Astrocyte (in vitro differentiated cells and primary cell): ENCODE results near the gene SCN8A. TPM values are rescaled to one million over a fixed set of nuclear protein-coding genes. Genes with fewer than 3 reads are reported as not detected.

Source experiments
- DNase-seq: peaks from one replicate; pipeline ENCODE4 v3.0.0-alpha.2; 2010; ENCODE audit warnings: low read depth
- FAIRE-seq: peaks from 2 replicates; lab custom pipeline; 2011; peaks lifted over from hg19 to GRCh38; lab: Jason Lieb, UNC
- H2AFZ ChIP-seq: 2 replicates; pipeline ENCODE4 v1.6.0; 2012; ENCODE audit warnings: low read depth, low read length, inconsistent platforms
- H3K27ac ChIP-seq: 2 replicates; pipeline ENCODE4 v1.5.1; 2011; ENCODE audit warnings: low read depth, low read length, inconsistent platforms
- H3K27me3 ChIP-seq: 2 replicates; pipeline ENCODE4 v1.6.0; 2011; ENCODE audit warnings: low read length, inconsistent platforms; ENCODE audit not compliant: insufficient read depth
- H3K36me3 ChIP-seq: 2 replicates; pipeline ENCODE4 v1.5.1; 2011; ENCODE audit warnings: low read length, inconsistent platforms; ENCODE audit not compliant: insufficient read depth
- H3K4me1 ChIP-seq: 2 replicates; pipeline ENCODE4 v1.5.1; 2011; ENCODE audit warnings: low read length, inconsistent platforms; ENCODE audit not compliant: insufficient read depth
- H3K4me2 ChIP-seq: 2 replicates; pipeline ENCODE4 v1.6.0; 2012; ENCODE audit warnings: low read length, inconsistent platforms
- H3K4me3 ChIP-seq: 2 replicates; pipeline ENCODE4 v1.5.1; 2011; ENCODE audit warnings: low read depth, mild to moderate bottlenecking, low read length, inconsistent platforms; ENCODE audit not compliant: insufficient read depth
- H3K79me2 ChIP-seq: 2 replicates; pipeline ENCODE4 v1.6.0; 2012; ENCODE audit warnings: mild to moderate bottlenecking, low read length, inconsistent platforms; ENCODE audit not compliant: insufficient read depth
- H3K9ac ChIP-seq: 2 replicates; pipeline ENCODE4 v1.6.0; 2012; ENCODE audit warnings: mild to moderate bottlenecking, low read length, inconsistent platforms
- H3K9me3 ChIP-seq: 2 replicates; pipeline ENCODE4 v1.5.1; 2012; ENCODE audit warnings: low read depth, mild to moderate bottlenecking, low read length, inconsistent platforms; ENCODE audit not compliant: insufficient read depth
- H4K20me1 ChIP-seq: 2 replicates; pipeline ENCODE4 v1.6.0; 2012; ENCODE audit warnings: low read length, inconsistent platforms; ENCODE audit not compliant: insufficient read depth
- H3K27ac Mint-ChIP-seq: one replicate; pipeline ENCODE4 v1.8.0; 2021; ENCODE audit warnings: mild to moderate bottlenecking, mixed read lengths; ENCODE audit not compliant: unreplicated experiment
- H3K27me3 Mint-ChIP-seq: one replicate; pipeline ENCODE4 v1.8.0; 2021; ENCODE audit warnings: low read depth, mixed read lengths; ENCODE audit not compliant: unreplicated experiment
- H3K36me3 Mint-ChIP-seq: one replicate; pipeline ENCODE4 v1.8.0; 2021; ENCODE audit warnings: low read depth, mixed read lengths; ENCODE audit not compliant: unreplicated experiment
- H3K4me1 Mint-ChIP-seq: one replicate; pipeline ENCODE4 v1.8.0; 2021; ENCODE audit warnings: low read depth, mixed read lengths; ENCODE audit not compliant: unreplicated experiment
- H3K4me3 Mint-ChIP-seq: one replicate; pipeline ENCODE4 v1.8.0; 2021; ENCODE audit warnings: mild to moderate bottlenecking, moderate library complexity, mixed read lengths; ENCODE audit not compliant: unreplicated experiment
- H3K9me3 Mint-ChIP-seq: one replicate; pipeline ENCODE4 v1.8.0; 2021; ENCODE audit warnings: mild to moderate bottlenecking, mixed read lengths; ENCODE audit not compliant: unreplicated experiment
- EZH2 ChIP-seq: IDR thresholded peaks from 2 replicates; pipeline ENCODE4 v1.6.1; 2012; ENCODE audit warnings: mild to moderate bottlenecking, low read length, inconsistent platforms; ENCODE audit not compliant: insufficient read depth
- total RNA-seq: library from RNA; stranded (reverse); gene quantifications from 2 replicates; pipeline ENCODE4 v1.2.1, GENCODE V29; 2021
- TF ChIP-seq, protein P1 (sequence below): IDR thresholded peaks from 2 replicates; pipeline ENCODE4 v1.5.1; 2011; ENCODE audit warnings: low read depth, mild to moderate bottlenecking, inconsistent platforms, low read length, moderate library complexity; ENCODE audit not compliant: insufficient read depth

SCN8A gene
- total RNA-seq, 1 donor from 2014 or later = 6.5 TPM

DNA sequence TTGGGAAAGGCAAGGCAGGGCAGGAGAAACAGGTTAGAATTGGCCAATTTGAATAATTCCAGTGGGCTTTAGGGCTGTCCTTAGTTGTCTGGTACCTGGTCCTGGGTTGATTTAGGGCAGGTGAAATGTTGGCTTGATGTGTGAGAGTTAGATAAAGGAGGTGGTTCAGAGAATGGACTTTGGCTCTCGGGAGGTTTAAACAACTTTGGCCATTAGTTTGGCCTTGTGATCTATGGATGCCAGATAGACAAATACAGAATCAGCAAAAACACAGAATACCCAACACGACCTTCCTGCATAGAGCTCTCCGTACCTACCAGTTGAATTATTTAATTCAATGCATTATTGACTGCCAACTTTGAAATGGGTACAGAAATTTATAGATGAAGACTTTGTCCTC is 35.1 kb downstream of the SCN8A start:
- DNase-seq (no peak), FAIRE-seq (no peak)

DNA sequence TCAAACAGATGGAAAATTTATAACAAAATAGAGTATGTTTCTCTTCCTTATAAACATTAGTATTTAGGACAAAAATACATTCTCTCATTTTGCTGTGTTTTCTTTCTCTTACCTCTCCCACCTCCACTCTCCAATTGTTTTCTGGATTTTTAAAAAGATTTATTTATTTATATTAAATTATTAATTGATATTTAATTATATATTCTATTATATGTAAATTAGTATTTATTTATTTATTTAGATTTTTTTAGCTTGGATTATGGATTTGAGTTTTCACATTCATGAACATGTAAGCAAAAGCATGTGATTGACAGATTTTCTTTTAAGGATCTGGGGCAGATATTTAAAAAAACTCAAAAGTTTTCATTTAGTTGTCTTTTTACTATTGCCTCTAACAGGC is 35.6 kb downstream of the SCN8A start:
- Mint-ChIP-seq H3K4me3 (no peak overlapping the region), H3K27ac (no peak overlapping the region), H3K36me3 (no peaks in the 10 kb centered on the region), H3K4me1 (peaks cover 15% of the 10 kb centered on the region), H3K9me3 (peaks cover 2% of the 10 kb centered on the region), H3K27me3 (no peaks in the 10 kb centered on the region)
- H3K27me3 ChIP-seq = no peaks in the 10 kb centered on the region
- H2AFZ ChIP-seq = no peak overlapping the region
- H3K9ac ChIP-seq = no peak overlapping the region
- no peak overlapping the region for H3K27ac ChIP-seq
- H3K79me2 ChIP-seq = peaks cover 35% of the 10 kb centered on the region
- no peak for FAIRE-seq
- no peak overlapping the region for H3K4me3 ChIP-seq
- no peak overlapping the region for H3K4me2 ChIP-seq
- DNase-seq = no peak
- peaks cover 19% of the 10 kb centered on the region for H3K4me1 ChIP-seq
- H4K20me1 ChIP-seq = peaks cover 26% of the 10 kb centered on the region
- H3K36me3 ChIP-seq = no peaks in the 10 kb centered on the region
- TF ChIP-seq, protein P1, sequence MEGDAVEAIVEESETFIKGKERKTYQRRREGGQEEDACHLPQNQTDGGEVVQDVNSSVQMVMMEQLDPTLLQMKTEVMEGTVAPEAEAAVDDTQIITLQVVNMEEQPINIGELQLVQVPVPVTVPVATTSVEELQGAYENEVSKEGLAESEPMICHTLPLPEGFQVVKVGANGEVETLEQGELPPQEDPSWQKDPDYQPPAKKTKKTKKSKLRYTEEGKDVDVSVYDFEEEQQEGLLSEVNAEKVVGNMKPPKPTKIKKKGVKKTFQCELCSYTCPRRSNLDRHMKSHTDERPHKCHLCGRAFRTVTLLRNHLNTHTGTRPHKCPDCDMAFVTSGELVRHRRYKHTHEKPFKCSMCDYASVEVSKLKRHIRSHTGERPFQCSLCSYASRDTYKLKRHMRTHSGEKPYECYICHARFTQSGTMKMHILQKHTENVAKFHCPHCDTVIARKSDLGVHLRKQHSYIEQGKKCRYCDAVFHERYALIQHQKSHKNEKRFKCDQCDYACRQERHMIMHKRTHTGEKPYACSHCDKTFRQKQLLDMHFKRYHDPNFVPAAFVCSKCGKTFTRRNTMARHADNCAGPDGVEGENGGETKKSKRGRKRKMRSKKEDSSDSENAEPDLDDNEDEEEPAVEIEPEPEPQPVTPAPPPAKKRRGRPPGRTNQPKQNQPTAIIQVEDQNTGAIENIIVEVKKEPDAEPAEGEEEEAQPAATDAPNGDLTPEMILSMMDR = no peak
- TF ChIP-seq EZH2 = no peak
- no peaks in the 10 kb centered on the region for H3K9me3 ChIP-seq

More for the DNA sequence above, 35.1 kb downstream of the SCN8A start:
- no peaks in the 10 kb centered on the region for H3K36me3 ChIP-seq
- H3K4me1 Mint-ChIP-seq = peaks cover 17% of the 10 kb centered on the region
- H3K27ac ChIP-seq = no peak overlapping the region
- H4K20me1 ChIP-seq = peaks cover 26% of the 10 kb centered on the region
- no peak overlapping the region for H2AFZ ChIP-seq
- peaks cover 19% of the 10 kb centered on the region for H3K4me1 ChIP-seq
- H3K36me3 Mint-ChIP-seq = no peaks in the 10 kb centered on the region
- H3K4me3 ChIP-seq = no peak overlapping the region
- H3K79me2 ChIP-seq = peaks cover 35% of the 10 kb centered on the region
- H3K27ac Mint-ChIP-seq = no peak overlapping the region
- H3K9me3 ChIP-seq = no peaks in the 10 kb centered on the region
- TF ChIP-seq, protein P1 = no peak
- TF ChIP-seq EZH2 = no peak
- H3K9me3 Mint-ChIP-seq = peaks cover 2% of the 10 kb centered on the region
- H3K4me2 ChIP-seq = no peak overlapping the region
- H3K9ac ChIP-seq = no peak overlapping the region
- no peaks in the 10 kb centered on the region for H3K27me3 ChIP-seq
- H3K27me3 Mint-ChIP-seq = no peaks in the 10 kb centered on the region
- no peak overlapping the region for H3K4me3 Mint-ChIP-seq

DNA sequence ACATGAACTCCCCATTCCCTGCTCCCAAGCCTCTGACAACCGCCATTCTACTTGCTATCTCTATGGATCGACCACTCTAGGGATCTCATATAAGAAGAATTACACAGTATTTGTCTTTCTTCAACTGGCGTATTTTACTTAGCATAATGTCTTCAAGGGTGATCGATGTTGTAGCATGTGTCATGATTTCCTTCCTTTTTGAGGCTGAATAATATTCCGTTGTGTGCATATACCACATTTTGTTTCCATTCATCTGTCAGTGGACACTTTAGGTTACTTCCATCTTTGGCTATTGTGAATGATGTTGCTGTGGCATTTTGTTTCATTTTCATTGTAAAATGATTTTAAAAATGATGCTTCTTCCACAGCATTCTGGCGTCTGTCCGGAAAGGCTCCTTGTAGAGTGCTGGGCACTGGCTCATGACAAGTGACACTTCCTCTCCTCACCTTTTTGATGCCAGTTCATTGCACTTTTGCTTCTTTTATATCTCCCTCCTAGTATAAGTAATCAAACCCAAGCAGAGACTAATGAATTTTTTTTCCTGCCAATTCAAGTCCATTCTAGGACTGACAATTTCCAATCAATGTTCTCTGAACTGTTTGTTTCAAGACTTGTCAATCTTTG is 39.3 kb downstream of the SCN8A start:
- Mint-ChIP-seq H3K36me3 (no peaks in the 10 kb centered on the region), H3K4me3 (no peak overlapping the region), H3K27me3 (no peaks in the 10 kb centered on the region), H3K4me1 (peaks cover 13% of the 10 kb centered on the region), H3K9me3 (peaks cover 2% of the 10 kb centered on the region), H3K27ac (no peak overlapping the region)
- no peak overlapping the region for H3K9ac ChIP-seq
- H3K4me1 ChIP-seq = peaks cover 10% of the 10 kb centered on the region
- no peak for DNase-seq
- H3K4me3 ChIP-seq = no peak overlapping the region
- no peaks in the 10 kb centered on the region for H3K36me3 ChIP-seq
- no peak overlapping the region for H3K27ac ChIP-seq
- H4K20me1 ChIP-seq = peaks cover 32% of the 10 kb centered on the region
- H3K9me3 ChIP-seq = no peaks in the 10 kb centered on the region
- no peak for FAIRE-seq
- H3K27me3 ChIP-seq = no peaks in the 10 kb centered on the region
- TF ChIP-seq, protein P1 = no peak
- TF ChIP-seq EZH2 = no peak
- H3K79me2 ChIP-seq = peaks cover 32% of the 10 kb centered on the region
- no peak overlapping the region for H2AFZ ChIP-seq
- H3K4me2 ChIP-seq = no peak overlapping the region
